GM12801 (cell line): ENCODE data around the gene SELENOT.

Experiments
- TF ChIP-seq, protein P1 (sequence below): IDR thresholded peaks from one replicate; pipeline ENCODE4 v1.5.1; 2011; ENCODE audit warnings: control low read depth; ENCODE audit not compliant: insufficient read length; ENCODE audit errors: extremely low read depth

The SELENOT gene

DNA sequence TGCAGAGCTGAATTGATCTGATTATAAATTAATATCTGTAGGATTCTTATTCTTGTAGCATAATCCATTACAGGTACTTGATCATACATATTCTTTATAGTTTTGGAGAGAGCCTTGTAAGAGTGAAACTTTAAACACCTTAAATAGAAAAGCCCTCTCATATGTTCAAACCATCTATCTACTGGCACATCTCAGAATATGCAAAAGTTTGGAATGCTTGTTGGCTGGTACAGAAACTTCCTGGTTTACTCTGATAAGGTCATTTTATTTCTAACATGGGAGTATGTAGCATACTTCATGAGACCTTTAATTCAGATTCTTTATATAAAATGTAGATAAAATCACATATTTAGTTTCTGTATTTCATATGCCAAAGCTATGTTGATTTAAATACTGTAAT, 21.9 kb upstream of the SELENOT start:
- TF ChIP-seq, protein P1, sequence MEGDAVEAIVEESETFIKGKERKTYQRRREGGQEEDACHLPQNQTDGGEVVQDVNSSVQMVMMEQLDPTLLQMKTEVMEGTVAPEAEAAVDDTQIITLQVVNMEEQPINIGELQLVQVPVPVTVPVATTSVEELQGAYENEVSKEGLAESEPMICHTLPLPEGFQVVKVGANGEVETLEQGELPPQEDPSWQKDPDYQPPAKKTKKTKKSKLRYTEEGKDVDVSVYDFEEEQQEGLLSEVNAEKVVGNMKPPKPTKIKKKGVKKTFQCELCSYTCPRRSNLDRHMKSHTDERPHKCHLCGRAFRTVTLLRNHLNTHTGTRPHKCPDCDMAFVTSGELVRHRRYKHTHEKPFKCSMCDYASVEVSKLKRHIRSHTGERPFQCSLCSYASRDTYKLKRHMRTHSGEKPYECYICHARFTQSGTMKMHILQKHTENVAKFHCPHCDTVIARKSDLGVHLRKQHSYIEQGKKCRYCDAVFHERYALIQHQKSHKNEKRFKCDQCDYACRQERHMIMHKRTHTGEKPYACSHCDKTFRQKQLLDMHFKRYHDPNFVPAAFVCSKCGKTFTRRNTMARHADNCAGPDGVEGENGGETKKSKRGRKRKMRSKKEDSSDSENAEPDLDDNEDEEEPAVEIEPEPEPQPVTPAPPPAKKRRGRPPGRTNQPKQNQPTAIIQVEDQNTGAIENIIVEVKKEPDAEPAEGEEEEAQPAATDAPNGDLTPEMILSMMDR, result no peak

DNA sequence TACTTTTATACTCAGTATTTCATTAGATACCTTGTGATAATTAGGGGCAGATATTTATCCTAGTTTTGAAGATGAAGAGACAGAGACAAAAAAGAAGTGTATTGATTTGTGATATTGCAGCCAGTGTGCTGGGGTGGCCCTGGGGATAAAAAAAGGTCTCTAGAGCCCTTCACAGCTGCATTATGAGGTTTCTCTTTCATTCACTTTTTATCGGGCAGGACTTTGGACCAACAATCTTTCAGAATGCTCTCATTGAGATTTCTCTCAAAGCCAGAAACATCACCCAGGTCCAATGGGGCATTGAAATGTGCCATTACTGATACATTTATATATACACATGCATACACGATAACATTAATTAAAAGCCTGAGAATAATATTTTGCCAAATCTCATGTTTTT, 20.5 kb upstream of the SELENOT start:
- TF ChIP-seq, protein P1, result no peak

DNA sequence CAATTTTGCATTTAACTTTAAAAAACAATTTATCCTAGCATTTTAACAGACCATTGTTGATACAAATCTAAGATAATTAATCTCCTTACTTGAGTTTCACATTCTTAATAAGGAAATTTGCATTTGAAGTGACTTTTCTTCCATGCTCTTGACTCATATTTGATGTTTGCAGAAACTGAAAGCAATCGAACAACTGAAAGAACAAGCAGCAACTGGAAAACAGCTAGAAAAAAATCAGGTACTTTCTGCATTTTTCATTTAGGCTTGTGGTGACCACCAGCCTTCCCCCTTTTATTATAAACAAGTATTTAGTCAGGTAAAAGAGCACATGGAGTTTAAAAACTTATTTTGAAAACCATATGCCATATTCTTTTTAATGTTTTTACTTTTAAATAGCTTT, 20.1 kb upstream of the SELENOT start:
- TF ChIP-seq, protein P1, result no peak

DNA sequence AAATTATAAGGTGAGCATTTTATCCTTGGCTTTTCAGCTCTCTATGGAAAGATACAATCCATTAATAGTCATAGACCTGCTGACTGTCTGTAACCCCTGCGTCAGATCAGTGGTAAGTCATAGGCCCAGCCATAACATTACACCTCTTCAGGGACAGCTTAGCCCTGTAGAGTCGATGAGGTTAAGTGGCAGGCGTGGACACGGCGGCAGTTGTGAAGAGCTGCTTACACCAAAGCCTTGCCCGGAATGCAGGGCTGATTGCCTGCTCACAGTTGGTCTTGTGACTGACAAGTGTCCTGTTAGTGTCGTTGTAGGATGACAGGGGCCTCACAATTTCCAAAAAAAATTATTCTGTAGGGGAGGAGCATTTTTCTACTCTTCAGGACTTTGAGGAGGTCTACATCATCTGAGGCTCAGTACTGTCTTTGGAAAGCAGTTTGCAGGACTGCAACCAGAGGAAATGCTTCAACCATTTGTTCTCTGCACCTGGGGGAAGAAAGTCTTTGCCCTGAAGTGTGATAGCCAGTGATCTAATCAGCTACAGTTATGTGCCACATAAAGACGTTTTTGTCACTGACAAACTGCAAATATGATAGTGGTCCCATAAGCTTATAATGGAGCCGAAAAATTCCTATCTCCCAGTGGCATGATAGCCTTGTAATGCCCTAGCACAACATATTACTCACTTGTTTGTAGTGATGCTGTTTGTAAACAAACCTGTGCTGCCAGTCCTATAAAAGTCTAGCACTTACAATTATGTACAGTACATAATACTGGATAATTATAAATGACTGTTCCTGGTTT, 14.9 kb upstream of the SELENOT start:
- TF ChIP-seq, protein P1, result no peak

DNA sequence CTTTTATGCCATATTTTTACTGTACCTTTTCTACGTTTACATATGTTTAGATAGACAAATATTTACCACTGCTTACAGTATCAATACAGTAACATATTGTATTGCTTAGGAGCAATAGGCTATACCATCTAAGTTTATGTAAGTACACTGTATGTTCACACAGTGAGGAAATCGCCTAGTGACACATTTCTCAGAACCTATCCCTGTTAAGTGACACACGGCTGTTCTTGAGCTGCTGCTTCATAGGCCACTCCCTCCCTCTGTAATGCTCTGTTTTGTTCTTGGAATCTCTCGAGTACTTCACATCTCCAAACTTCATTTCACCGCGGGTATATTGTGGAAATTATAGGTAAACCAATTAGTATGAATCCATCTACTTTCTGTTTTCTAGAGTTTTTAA, 13.4 kb upstream of the SELENOT start:
- TF ChIP-seq, protein P1, result no peak

DNA sequence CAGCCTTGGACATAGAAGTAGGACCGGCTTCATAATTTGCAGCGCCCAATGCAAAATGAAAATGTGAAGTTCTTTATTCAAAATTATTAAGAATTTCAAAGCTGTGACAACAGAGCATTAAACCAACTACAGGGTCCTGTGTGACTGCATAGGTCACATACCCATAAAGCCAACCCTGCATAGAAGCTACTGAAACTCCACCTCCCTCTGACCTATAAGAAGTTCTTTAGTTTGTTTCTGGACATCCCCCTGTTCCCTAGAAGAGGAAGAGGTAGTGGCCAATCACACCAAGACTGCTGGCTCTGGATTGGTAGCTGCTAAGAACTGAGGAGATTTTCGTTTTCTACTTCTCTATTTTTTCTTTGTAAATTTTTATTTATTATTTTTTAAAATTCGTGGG, 9.0 kb upstream of the SELENOT start:
- TF ChIP-seq, protein P1, result no peak

DNA sequence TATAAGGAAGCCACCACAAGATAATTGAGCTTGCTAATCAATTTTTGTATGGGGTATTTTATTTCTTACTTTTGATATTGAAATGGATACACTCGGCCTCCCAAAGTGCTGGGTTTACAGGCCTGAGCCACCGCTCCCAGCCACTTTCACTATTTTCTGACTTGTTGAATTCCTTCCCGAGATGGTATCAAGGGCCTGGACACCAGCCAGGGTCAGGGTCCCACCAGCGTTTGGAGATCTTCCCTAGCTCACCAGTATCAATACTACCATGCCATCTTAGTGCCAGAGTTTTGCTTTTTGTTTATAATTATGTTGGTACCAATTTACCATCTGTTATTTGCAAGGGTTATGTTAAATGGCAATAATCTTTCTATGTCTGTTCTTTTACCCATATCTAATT, 5.5 kb upstream of the SELENOT start:
- TF ChIP-seq, protein P1, result no peak
